Mucosa of rectum (tissue), 2 donors: Measurements from ENCODE around the gene CXCR6.
"Not testable (repeated sequence)": the region's sequence is repeated elsewhere in the genome, so short reads cannot be mapped to it uniquely, and the experiment has no call there.

Source experiments
- H3K27ac ChIP-seq, 2 donors: one replicate each; pipeline ENCODE4 v1.7.0; 2013; ENCODE audit warnings: inconsistent platforms in 2 of 2, low read depth in 2 of 2, low read length in 2 of 2
- H3K27me3 ChIP-seq, 2 donors: one replicate each; pipeline ENCODE4 v1.7.0; 2013; ENCODE audit warnings: low read length in 2 of 2; ENCODE audit not compliant: control insufficient read depth in 2 of 2, insufficient read depth in 2 of 2
- H3K36me3 ChIP-seq, 2 donors: one replicate each; pipeline ENCODE4 v1.7.0; 2013; ENCODE audit warnings: low read length in 2 of 2; ENCODE audit not compliant: control insufficient read depth in 2 of 2, insufficient read depth in 2 of 2
- H3K4me1 ChIP-seq, 2 donors: one replicate each; pipeline ENCODE4 v1.7.0; 2013; ENCODE audit warnings: low read length in 2 of 2, mild to moderate bottlenecking in 1 of 2; ENCODE audit not compliant: control insufficient read depth in 2 of 2, insufficient read depth in 2 of 2
- H3K4me3 ChIP-seq, 2 donors: one replicate each; pipeline ENCODE4 v1.7.0; 2013; ENCODE audit warnings: low read length in 2 of 2
- H3K9ac ChIP-seq, 2 donors: one replicate each; pipeline ENCODE4 v1.7.0; 2013; ENCODE audit warnings: low read length in 2 of 2, low read depth in 1 of 2, mild to moderate bottlenecking in 1 of 2
- H3K9me3 ChIP-seq, 2 donors: one replicate each; pipeline ENCODE4 v1.7.0; 2013; ENCODE audit warnings: low read length in 2 of 2; ENCODE audit not compliant: control insufficient read depth in 2 of 2
- donor health status: healthy.
- donor health status: Normal muscosa, but diverticular disease.

CXCR6 gene

GRCh38 chr3:45993421-45994027 is 50.3 kb downstream of the CXCR6 start:
- H3K4me3 ChIP-seq = no peak overlapping the region
- no peaks in the 10 kb centered on the region for H3K9me3 ChIP-seq
- peaks cover under 1 to 9% of the 10 kb centered on the region in 2 donors for H3K4me1 ChIP-seq
- no peak overlapping the region for H3K9ac ChIP-seq
- H3K27me3 ChIP-seq = no peaks in the 10 kb centered on the region
- no peaks in the 10 kb centered on the region for H3K36me3 ChIP-seq
- H3K27ac ChIP-seq = peak overlapping the region in 1 of 2 donors; percentile 1

- no peaks in the 10 kb centered on the region for H3K9me3 ChIP-seq
- no peaks in the 10 kb centered on the region for H3K27me3 ChIP-seq
- H3K36me3 ChIP-seq = no peaks in the 10 kb centered on the region
- H3K4me1 ChIP-seq = peaks cover 0 to 9% of the 10 kb centered on the region in 2 donors
- peak overlapping the region; percentile 85 to 87 for H3K27ac ChIP-seq
- H3K4me3 ChIP-seq = peak overlapping the region; percentile 89
- peak overlapping the region; percentile 92 to 96 for H3K9ac ChIP-seq
Observed at GRCh38 chr3:45994419-45995235, 51.4 kb downstream of the CXCR6 start.

DNA sequence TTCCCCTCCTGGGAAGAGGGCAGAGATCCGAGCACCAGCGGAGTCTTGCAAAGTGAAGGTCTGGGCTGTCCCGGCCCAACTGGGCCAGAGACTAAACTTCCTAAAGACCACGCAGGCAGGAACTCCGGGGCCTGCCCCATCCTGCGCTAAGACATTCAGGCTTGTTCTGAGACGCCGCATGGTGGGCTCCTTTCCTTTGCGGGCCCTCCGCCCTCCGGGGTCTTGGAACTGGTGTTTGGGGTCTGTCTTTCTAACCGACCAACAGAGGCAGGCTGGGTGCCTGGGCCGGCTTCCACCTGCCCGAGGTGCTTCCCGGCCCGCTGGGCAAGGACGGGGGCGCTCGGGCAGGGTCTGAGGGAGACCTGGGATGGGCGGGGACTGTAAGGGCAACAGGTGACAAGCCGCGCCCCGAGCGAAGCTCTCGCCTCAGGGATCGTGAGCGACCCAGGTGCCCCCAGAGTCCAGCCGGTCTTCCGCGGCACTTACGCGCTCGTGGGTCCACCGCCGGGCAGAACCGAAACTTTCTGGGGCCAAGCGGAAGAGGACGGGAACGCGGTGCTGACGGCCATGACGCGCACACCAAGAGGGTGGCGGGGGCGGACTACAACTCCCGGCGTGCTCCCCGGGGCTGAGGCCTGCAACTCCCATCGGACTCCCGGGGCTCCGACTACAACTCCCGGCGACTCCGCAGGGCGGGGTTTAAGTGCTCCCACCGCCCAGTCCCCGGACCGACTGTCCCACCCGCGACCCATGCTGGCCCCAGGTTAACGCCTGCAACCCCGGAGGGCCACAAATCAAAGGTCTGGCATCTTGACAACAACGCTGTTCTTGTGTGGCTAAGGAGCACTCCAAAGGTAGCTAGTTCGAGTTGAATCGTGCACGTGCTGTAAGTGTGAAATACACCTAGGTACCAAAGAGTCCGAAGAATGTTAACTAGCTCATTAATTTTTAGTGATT is 52.2 kb downstream of the CXCR6 start, which contains the start of gene FYCO1:
FYCO1 (minus strand) TSS at position 589 of the 957 bp plus-strand sequence. CDS start 10,914 bp downstream, outside the sequence.
- peaks cover 0 to 9% of the 10 kb centered on the region in 2 donors for H3K4me1 ChIP-seq
- peak within 1 kb of the TSS; percentile 89 for H3K4me3 ChIP-seq

GRCh38 chr3:45997499-45997898 is 54.2 kb downstream of the CXCR6 start:
- H3K36me3 ChIP-seq, H3K4me3 ChIP-seq: not testable (repeated sequence)

More for the DNA sequence above, 52.2 kb downstream of the CXCR6 start, which contains the start of gene FYCO1:
- H3K9me3 ChIP-seq = no peaks in the 10 kb centered on the region
- no peaks in the 10 kb centered on the region for H3K36me3 ChIP-seq
- peak within 1 kb of the TSS; percentile 85 to 87 for H3K27ac ChIP-seq
- no peaks in the 10 kb centered on the region for H3K27me3 ChIP-seq
- H3K9ac ChIP-seq = peak within 1 kb of the TSS; percentile 92 to 96

DNA sequence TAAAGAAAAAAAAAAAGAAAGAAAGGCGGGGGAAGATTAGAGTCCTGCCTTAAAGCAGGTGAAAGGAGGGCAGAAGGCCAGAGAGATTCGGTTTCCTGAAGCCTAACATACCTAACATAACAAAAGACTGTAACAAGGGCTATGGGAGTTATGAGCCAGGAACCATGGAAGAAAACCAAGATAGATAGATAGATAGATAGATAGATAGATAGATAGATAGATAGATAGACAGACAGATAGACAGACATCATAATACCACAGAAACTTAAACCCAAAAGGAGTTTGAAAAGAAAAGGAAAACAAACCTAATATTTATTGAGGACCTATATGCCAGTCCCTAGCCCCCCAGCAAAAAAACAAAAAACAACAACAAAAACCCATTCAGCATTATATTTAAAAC is 54.7 kb downstream of the CXCR6 start:
- Histone ChIP-seq H3K4me3 (no peak overlapping the region), H3K27me3 (no peaks in the 10 kb centered on the region), H3K9me3 (no peaks in the 10 kb centered on the region)

More at GRCh38 chr3:45997499-45997898, 54.2 kb downstream of the CXCR6 start:
- H3K27me3 ChIP-seq, H3K4me1 ChIP-seq, H3K9ac ChIP-seq, H3K27ac ChIP-seq, H3K9me3 ChIP-seq: not testable (repeated sequence)

More for the DNA sequence above, 54.7 kb downstream of the CXCR6 start:
- Histone ChIP-seq H3K9ac (no peak overlapping the region), H3K36me3 (no peaks in the 10 kb centered on the region), H3K27ac (no peak overlapping the region), H3K4me1 (peaks cover 0 to 3% of the 10 kb centered on the region in 2 donors)
